ENCODE data around the gene PEX14.

DNA sequence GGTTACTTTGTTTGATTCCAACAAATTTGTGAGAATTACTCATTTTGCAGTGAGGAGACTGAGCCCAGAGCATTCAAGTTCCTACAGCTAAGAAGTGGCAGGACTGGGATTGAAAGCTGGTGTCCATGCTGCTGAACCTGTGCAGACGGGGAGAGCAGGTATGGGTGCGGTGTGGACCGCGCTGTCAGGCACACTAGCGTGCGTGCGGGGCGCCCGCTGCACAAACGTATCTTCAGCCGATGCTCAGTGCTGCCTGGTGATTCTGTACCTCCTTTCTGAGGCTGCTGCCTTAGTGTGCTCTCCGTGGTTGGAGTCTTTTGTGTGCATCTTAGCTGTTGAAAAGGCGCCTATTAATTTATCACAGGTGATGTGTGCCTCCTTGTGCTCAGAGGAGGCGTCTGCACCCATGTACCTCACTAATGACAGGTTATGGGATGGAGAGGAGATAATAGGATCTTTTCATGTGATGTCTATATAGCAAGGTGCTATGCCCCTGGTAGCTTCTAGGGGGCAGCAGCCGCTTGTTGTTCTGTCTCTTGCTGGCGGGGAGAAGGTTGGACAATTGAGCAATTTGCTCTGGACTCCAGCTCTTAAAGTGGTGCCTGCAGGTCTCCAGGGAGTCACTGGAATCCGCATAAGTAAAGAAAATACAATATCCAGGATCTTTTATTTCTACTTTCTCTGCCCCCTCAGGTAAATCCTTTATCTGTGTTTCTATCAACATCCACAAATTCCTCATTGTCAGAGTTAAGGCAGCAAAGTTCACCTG is 32.5 kb downstream of the PEX14 start:
- TF ChIP-seq, protein P1, sequence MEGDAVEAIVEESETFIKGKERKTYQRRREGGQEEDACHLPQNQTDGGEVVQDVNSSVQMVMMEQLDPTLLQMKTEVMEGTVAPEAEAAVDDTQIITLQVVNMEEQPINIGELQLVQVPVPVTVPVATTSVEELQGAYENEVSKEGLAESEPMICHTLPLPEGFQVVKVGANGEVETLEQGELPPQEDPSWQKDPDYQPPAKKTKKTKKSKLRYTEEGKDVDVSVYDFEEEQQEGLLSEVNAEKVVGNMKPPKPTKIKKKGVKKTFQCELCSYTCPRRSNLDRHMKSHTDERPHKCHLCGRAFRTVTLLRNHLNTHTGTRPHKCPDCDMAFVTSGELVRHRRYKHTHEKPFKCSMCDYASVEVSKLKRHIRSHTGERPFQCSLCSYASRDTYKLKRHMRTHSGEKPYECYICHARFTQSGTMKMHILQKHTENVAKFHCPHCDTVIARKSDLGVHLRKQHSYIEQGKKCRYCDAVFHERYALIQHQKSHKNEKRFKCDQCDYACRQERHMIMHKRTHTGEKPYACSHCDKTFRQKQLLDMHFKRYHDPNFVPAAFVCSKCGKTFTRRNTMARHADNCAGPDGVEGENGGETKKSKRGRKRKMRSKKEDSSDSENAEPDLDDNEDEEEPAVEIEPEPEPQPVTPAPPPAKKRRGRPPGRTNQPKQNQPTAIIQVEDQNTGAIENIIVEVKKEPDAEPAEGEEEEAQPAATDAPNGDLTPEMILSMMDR (IDR thresholded peaks at IDR 0.05) = peak; percentile 43 to 65 (median 63)
- TF ChIP-seq POLR2AphosphoS5 (IDR thresholded peaks at IDR 0.05; ENCODE audit: insufficient read depth in 1 of 2, low read depth in 1 of 2) (peak in 1 of 2 donors; percentile 72), POLR2A (IDR thresholded peaks at IDR 0.05) (no peak)
